GM19351 (cell line): Measurements from ENCODE around the gene CRYBA1.
"Not testable (repeated sequence)": the region's sequence is repeated elsewhere in the genome, so short reads cannot be mapped to it uniquely, and the experiment has no call there.

Experiments used
- ATAC-seq: cut with Tn5 transposase; IDR thresholded peaks from one replicate; pipeline ENCODE4 v1.9.1; 2021; ENCODE audit warnings: mild to moderate bottlenecking, moderate library complexity; ENCODE audit not compliant: unreplicated experiment

CRYBA1 gene

GRCh38 chr17:29246628-29247027 is at the start of gene CRYBA1:
Gene CRYBA1, plus strand, starts transcription at chr17:29246859. Its CDS starts 5 bp downstream, at chr17:29246864.
- ATAC-seq: no peak

- no peak for ATAC-seq
These were observed 49.0 kb upstream of the CRYBA1 start for GRCh38 chr17:29197516-29198272.

GRCh38 chr17:29204068-29204804 is 42.4 kb upstream of the CRYBA1 start:
- ATAC-seq: not testable (repeated sequence)

- no peak for ATAC-seq
These were observed 41.6 kb upstream of the CRYBA1 start for GRCh38 chr17:29205047-29205446.

- ATAC-seq: no peak
These were observed 38.7 kb upstream of the CRYBA1 start for GRCh38 chr17:29207975-29208374.

- ATAC-seq: no peak
These were observed 37.6 kb upstream of the CRYBA1 start for GRCh38 chr17:29209073-29209472.

- no peak for ATAC-seq
These were observed 35.8 kb upstream of the CRYBA1 start for GRCh38 chr17:29210879-29211278.

GRCh38 chr17:29212094-29212631 is 34.5 kb upstream of the CRYBA1 start:
- no peak for ATAC-seq

- no peak for ATAC-seq
These were observed 34.0 kb upstream of the CRYBA1 start for GRCh38 chr17:29212681-29213121.

- ATAC-seq: no peak
These were observed 32.2 kb upstream of the CRYBA1 start for GRCh38 chr17:29214215-29215146.

GRCh38 chr17:29215174-29215573 is 31.5 kb upstream of the CRYBA1 start:
- no peak for ATAC-seq

- no peak for ATAC-seq
These were observed 30.9 kb upstream of the CRYBA1 start for GRCh38 chr17:29215717-29216116.

GRCh38 chr17:29216181-29216580 is 30.5 kb upstream of the CRYBA1 start:
- ATAC-seq: no peak

- ATAC-seq: no peak
These were observed 29.8 kb upstream of the CRYBA1 start for GRCh38 chr17:29216856-29217255.

- no peak for ATAC-seq
These were observed 27.1 kb upstream of the CRYBA1 start for GRCh38 chr17:29219378-29220047.

- ATAC-seq: not testable (repeated sequence)
These were observed 25.3 kb upstream of the CRYBA1 start for GRCh38 chr17:29221338-29221737.

GRCh38 chr17:29225396-29225795 is 21.3 kb upstream of the CRYBA1 start:
- no peak for ATAC-seq

- ATAC-seq: no peak
These were observed 13.4 kb upstream of the CRYBA1 start for GRCh38 chr17:29233301-29233700.

- not testable (repeated sequence) for ATAC-seq
These were observed 11.7 kb upstream of the CRYBA1 start for GRCh38 chr17:29234972-29235371.

- no peak for ATAC-seq
These were observed 10.8 kb upstream of the CRYBA1 start for GRCh38 chr17:29235904-29236303.
